CD4-positive, alpha-beta T cell treated with Interleukin-15 for 1 hour (primary cell): ENCODE data around the gene CHMP4A.

Experiments used
- DNase-seq: peaks from one replicate; pipeline ENCODE4 v3.0.0-alpha.2; 2020

The CHMP4A gene

GRCh38 chr14:24177041-24177825, 36.1 kb downstream of the CHMP4A start:
- DNase-seq = no peak

- DNase-seq = no peak
These were observed 36.7 kb downstream of the CHMP4A start for GRCh38 chr14:24176599-24176998.

DNA sequence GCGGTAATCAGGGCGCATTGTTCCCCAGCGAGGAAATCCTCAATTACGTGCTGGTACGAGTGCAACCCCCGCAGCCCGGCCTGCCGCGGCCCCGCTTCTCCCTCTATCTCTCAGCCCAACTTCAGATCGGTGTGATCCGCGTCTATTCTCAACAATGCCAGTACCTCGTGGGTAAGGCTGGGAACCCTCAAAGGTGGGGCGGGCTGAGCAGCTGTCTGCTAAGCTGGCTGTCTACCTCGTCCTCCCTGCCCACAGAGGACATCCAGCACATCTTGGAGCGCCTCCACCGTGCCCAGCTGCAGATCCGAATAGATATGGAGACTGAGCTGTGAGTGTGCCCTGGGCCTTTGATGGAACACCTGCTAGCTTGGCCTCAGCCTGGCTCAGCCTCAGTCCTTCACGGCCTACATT, 40.4 kb downstream of the CHMP4A start:
- no peak for DNase-seq

GRCh38 chr14:24172261-24172860, 40.9 kb downstream of the CHMP4A start:
- DNase-seq = no peak

GRCh38 chr14:24171422-24172260, 41.6 kb downstream of the CHMP4A start, which contains the start of gene REC8:
REC8 (plus strand) TSS chr14:24172080; CDS start chr14:24172553, 473 bp downstream.
- peak; percentile 88 for DNase-seq

DNA sequence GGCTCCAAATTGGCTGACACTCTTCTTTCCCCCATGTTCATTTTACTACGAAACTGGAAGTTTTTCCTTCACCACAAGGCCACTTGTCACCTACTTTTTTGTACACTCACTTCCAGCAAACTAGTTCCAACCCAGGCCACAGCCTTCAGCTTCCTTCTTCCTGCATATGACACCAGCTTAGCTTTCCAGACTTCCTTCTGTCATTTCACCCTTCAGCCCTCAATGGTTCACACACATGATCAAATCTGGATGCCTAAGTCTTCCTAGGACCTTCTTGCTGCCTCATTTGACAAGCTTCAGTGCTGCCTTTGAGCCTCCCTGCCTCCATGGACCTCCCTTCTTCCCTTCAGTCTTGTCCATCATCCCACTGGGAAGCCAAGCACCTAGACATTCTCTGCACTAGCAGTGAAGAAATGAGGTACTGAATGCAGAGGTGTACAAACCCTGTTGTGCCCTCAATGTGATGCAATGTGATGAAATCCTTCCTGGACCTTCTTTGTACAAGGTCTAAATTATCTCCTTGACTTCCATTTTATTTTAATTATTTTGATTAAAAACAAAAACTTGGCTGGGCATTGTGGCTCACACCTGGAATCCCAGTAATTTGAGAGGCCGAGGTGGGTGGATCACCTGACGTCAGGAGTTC, 45.7 kb downstream of the CHMP4A start:
- DNase-seq = no peak

DNA sequence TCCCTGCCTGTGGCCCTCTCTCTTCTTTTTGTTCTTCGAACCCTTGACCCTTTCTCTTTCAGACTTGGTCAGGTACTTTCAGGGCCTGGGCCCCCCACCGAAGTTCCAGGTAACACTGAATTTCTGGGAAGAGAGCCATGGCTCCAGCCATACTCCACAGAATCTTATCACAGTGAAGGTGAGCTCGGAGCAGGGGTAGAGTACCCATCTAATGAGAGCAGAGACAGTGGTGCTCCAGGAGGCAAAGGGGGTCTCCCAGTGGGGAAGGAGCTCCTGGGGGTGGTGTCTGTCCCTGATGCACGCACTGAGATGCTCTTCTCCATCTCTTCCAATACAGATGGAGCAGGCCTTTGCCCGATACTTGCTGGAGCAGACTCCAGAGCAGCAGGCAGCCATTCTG, 47.5 kb downstream of the CHMP4A start:
- no peak for DNase-seq

DNA sequence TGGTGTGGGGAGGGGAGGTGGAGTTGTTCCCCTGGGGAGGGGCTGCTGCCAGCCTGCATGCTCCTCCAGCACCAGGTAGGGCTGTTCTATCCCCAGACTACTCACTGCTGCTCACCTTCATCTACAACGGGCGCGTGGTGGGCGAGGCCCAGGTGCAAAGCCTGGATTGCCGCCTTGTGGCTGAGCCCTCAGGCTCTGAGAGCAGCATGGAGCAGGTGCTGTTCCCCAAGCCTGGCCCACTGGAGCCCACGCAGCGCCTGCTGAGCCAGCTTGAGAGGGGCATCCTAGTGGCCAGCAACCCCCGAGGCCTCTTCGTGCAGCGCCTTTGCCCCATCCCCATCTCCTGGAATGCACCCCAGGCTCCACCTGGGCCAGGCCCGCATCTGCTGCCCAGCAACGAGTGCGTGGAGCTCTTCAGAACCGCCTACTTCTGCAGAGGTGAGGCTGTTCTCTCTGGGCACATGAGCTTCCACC, 48.7 kb downstream of the CHMP4A start:
- DNase-seq = no peak

DNA sequence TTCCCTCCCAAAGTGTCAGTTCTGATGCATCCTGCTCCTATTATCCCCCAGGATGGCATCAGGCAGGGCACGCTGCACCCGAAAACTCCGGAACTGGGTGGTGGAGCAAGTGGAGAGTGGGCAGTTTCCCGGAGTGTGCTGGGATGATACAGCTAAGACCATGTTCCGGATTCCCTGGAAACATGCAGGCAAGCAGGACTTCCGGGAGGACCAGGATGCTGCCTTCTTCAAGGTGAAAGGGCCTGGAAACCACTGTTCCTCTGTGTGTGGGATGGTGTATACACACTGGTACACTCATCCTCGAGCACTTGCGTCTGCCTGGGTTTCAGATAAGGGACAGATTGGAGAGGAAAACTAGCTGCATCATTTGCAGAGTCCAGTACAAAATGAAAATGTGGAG, 51.2 kb downstream of the CHMP4A start:
- no peak for DNase-seq

DNA sequence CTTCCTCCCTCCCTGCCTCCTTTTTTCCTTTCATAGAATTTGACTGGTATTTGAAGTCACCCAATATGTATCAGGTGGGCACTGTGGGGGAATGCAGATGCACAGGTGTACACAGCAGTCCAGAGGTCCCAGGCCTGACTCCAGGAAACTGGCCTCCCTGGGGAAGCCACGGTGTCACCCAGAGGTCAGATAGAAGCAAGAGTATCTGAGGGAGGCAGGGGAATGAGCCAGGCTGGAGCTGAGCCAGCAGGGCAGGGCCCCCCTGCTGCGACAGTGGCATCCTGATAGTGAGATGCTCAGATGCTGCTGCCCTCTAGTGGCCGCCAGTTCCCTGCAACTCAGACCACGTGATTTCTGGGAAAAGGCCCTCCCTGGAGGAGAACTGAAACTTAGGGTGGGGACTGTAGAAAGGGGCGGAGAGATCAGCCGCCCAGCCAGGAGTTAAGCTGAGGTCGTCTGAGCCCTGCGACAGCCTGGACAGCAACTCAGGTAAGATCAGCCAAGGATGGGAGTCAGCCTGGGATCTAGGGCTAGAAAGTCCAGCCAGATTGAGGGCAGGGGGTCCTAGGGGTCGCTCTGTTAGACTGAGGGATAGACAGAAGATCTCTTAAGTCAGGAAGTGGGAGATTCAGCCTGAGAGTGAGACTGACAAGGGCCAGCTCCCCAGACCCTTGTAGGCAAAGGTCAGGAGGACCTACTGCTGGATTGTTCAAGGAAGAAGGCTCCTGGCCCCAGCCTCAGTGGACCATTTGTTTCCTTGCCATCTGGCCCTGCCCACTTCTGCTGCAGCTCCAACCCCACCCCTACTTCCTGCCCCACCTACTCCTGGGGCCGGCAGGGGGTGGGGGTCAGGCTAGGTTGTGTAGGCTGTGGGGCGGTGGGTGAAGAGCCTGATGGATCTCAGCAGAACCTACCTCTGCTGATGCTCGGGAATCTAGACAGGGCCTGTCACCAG, 52.2 kb downstream of the CHMP4A start, which contains the start of gene IRF9:
IRF9 (plus strand) TSS at position 416 of the 955 bp plus-strand sequence. CDS start 880 bp downstream, outside the sequence.
- DNase-seq = peak; percentile 95

DNA sequence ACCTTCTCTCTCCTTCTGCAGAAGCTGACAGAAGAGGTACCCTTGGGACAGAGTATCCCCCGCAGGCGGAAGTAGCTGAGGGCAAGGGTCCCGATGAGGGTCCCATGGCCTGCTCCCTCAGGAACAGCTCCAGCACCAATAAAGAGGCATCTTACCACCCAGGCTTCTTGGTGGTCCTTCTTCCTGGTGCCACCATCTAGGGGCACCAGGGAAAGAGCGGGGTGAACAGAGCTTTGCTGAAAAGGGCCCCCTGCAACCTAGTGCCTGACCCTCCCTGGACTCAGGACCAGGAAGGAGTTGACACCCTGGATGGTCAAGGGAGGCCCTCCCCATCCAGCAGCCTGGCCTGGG, 52.8 kb downstream of the CHMP4A start:
- DNase-seq = no peak

GRCh38 chr14:24159777-24160498, 53.4 kb downstream of the CHMP4A start:
- no peak for DNase-seq
